GM19193 (cell line): ENCODE data around the gene RTP2.

ENCODE experiments used
- POLR2A ChIP-seq: IDR thresholded peaks from 4 replicates; pipeline ENCODE4 v1.6.1; 2011; ENCODE audit not compliant: insufficient read depth, insufficient read length; ENCODE audit errors: extremely low read depth

RTP2 gene

GRCh38 chr3:187702507-187703033 lies at the start of gene RTP2:
Gene RTP2, minus strand, starts transcription at chr3:187702557. Its CDS starts 429 bp downstream, at chr3:187702128.
- TF ChIP-seq POLR2A, result no peak

GRCh38 chr3:187750513-187751123 lies 48.3 kb upstream of the RTP2 start:
- TF ChIP-seq POLR2A, result no peak

GRCh38 chr3:187750006-187750512 lies 47.7 kb upstream of the RTP2 start:
- no peak for TF ChIP-seq POLR2A

GRCh38 chr3:187748050-187748481 lies 45.7 kb upstream of the RTP2 start:
- no peak for TF ChIP-seq POLR2A

GRCh38 chr3:187747506-187747905 lies 45.1 kb upstream of the RTP2 start:
- TF ChIP-seq POLR2A, result no peak

GRCh38 chr3:187746442-187747281 lies 44.3 kb upstream of the RTP2 start:
- TF ChIP-seq POLR2A, result no peak

- no peak for TF ChIP-seq POLR2A
Measured at GRCh38 chr3:187746059-187746441, 43.7 kb upstream of the RTP2 start.

- no peak for TF ChIP-seq POLR2A
Measured at GRCh38 chr3:187745201-187746058, 43.1 kb upstream of the RTP2 start, which contains the start of gene BCL6. Gene BCL6, minus strand, starts transcription at chr3:187745468. Its CDS starts 11,775 bp downstream, at chr3:187733693.

- no peak for TF ChIP-seq POLR2A
Measured at GRCh38 chr3:187744169-187745151, 42.1 kb upstream of the RTP2 start.

- no peak for TF ChIP-seq POLR2A
Measured at GRCh38 chr3:187743195-187744141, 41.1 kb upstream of the RTP2 start.

- no peak for TF ChIP-seq POLR2A
Measured at GRCh38 chr3:187742351-187743171, 40.2 kb upstream of the RTP2 start.

GRCh38 chr3:187741403-187742350 lies 39.3 kb upstream of the RTP2 start:
- no peak for TF ChIP-seq POLR2A
